GM10266 (cell line): Measurements from ENCODE around the gene KIAA0825.

Experiments
- DNase-seq: peaks from one replicate; pipeline ENCODE4 v3.0.0; 2012; ENCODE audit errors: extremely low spot score
- TF ChIP-seq, protein P1 (sequence below): IDR thresholded peaks from 2 replicates; pipeline ENCODE4 v1.5.1; 2012; ENCODE audit warnings: mild to moderate bottlenecking, low read depth; ENCODE audit not compliant: control insufficient read depth, insufficient read depth; ENCODE audit errors: missing control alignments

KIAA0825 gene

DNA sequence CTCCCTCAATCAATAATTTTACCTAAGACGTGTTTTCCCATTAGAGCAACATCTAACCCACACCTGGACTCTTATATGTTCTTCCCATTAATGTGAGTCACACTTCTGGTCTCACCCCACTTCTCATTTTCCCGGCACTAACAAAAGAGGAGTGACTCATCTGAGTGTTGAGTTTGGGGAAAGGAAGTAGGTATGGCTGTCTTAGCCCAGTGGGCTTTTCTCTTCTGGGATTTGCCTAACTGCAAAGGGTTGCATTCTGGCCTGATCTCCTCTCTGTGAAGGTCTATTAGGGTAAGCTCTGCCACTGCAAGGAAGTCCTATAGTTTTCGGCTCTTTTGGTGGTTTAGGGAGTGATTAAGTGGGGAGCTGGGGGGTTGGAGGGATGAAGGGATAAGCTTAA lies 195.6 kb downstream of the KIAA0825 start:
- DNase-seq = no peak

DNA sequence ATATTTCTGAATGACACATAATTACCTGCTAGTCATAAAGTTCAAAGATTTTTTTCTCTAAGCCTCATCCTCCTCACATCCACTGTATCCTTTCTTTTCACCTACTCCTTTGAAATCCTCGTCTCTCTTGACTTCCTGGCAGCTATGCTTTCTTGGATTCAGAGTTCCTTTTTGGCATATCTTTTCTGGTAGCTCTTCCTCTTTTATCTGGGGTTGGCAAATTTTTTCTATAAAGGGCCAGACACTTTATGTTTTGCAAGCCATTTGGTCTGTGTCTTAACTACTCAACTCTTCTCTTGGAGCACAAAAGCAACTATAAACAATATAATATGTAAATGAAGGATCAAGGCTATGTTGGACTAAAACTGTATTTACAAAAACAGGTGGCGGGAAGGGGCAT lies 197.5 kb downstream of the KIAA0825 start:
- TF ChIP-seq, protein P1, sequence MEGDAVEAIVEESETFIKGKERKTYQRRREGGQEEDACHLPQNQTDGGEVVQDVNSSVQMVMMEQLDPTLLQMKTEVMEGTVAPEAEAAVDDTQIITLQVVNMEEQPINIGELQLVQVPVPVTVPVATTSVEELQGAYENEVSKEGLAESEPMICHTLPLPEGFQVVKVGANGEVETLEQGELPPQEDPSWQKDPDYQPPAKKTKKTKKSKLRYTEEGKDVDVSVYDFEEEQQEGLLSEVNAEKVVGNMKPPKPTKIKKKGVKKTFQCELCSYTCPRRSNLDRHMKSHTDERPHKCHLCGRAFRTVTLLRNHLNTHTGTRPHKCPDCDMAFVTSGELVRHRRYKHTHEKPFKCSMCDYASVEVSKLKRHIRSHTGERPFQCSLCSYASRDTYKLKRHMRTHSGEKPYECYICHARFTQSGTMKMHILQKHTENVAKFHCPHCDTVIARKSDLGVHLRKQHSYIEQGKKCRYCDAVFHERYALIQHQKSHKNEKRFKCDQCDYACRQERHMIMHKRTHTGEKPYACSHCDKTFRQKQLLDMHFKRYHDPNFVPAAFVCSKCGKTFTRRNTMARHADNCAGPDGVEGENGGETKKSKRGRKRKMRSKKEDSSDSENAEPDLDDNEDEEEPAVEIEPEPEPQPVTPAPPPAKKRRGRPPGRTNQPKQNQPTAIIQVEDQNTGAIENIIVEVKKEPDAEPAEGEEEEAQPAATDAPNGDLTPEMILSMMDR = no peak
- no peak for DNase-seq

More for the DNA sequence above, 195.6 kb downstream of the KIAA0825 start:
- TF ChIP-seq, protein P1 = no peak

DNA sequence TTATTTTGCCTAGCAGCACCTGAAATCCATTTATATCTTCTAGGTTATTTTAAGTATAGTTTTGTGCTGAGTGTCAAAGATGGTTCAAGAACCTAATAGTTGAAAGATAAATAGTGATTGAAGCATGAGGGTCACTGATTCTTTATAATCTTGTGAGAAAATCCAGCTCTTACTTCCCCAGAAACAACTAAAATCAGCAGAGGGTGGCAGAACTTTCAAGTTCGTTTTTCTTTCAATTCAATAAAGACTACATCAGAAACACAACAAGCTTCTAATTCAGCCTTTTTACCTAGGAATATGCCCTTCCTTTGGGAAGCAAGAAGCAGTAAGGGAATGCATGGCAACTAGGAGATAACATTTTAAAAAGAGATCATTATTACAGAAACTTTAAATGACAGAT lies 202.6 kb downstream of the KIAA0825 start:
- DNase-seq = no peak
- TF ChIP-seq, protein P1 = no peak

DNA sequence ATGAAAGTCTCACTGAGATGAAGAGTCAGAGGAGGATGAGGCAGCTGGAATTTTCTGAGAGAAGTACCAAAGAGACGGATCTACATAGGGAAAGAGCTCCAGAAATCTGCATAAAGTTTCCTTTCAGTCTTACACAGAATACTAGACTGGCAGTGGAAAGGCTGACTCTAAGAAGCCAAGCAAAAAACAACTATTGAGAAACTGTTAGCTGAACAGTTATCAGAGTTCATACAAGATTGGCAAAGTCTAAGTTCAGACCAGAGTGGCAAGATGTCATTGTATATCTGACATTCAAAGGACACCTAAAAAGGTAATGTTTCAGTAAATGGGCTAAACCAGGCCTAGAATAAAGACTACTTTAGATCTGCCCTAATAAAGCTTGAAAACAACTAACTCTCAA lies 209.0 kb downstream of the KIAA0825 start:
- TF ChIP-seq, protein P1 = no peak
- no peak for DNase-seq

DNA sequence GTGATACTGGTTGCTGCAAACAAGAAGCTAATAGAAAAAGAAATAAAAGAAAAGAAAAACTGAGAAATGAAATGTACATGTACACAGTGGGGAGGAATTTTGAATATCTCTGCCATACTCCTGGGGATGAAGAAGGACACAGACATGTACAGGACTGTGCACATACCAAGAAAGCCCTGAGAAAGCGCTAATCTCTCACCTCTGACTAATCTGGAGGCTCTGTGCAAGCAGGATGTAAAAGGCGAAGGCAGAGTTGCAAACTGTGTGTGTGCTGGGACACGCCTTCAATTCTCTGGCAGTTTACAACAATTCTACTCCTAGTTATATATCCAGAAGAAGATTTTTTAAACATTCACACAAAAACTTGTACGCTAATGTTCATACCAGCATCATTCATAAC lies 211.4 kb downstream of the KIAA0825 start:
- DNase-seq = no peak
- TF ChIP-seq, protein P1 = no peak

DNA sequence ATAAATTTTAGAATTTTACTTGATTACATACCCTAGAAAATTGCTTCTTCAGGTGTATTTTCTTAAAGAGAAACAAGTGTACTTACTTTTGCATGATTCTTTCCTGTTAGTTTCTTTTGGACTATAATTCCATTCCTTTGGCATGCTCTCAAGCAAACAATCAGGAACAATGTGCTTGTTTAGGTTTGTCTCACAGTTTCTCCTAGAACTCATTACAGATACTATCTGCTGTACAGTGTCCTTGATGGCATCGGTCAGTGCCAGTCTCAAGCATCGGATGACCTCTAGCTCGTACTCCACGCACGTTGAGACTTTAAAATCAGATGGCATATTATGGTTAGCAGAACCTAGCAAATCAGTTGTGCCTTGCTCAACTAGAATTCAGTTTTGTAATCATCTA lies 214.9 kb downstream of the KIAA0825 start:
- no peak for DNase-seq
- TF ChIP-seq, protein P1 = no peak

DNA sequence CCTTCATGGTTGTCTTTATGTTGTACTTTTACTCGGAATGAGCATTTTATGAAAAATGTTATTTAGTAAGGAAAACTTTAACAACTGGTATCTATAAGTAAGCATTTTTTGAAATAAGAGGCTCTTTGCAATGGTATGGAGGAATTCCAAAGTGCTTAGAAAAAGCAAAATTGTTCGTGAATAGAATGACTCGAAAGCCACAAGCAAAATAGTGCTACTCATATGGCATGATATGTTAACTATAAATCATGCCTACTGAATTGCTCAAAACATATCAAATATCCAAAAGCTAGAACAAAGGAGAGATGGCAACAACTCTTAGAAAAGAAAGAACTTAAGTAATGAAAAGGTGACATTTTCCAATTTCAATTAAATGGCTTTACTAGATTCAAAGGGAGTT lies 216.3 kb downstream of the KIAA0825 start:
- no peak for DNase-seq
- TF ChIP-seq, protein P1 = no peak
